IPS-18c (cell line): ENCODE data around the gene STMN3.
"Not testable (repeated sequence)": the region's sequence is repeated elsewhere in the genome, so short reads cannot be mapped to it uniquely, and the experiment has no call there.

Source experiments
- H3K4me3 ChIP-seq: 2 replicates; pipeline ENCODE4 v1.7.0; 2013; ENCODE audit warnings: low read depth, mild to moderate bottlenecking, low read length, moderate library complexity; ENCODE audit not compliant: insufficient read depth
- H3K9me3 ChIP-seq: one replicate; pipeline ENCODE4 v1.6.1; 2013; ENCODE audit warnings: mild to moderate bottlenecking, low read length, moderate library complexity; ENCODE audit not compliant: control insufficient read depth, insufficient read depth

STMN3 gene

GRCh38 chr20:63612276-63612931, 40.8 kb downstream of the STMN3 start:
- peaks cover 3% of the 10 kb centered on the region for H3K9me3 ChIP-seq
- H3K4me3 ChIP-seq = no peak overlapping the region

GRCh38 chr20:63611646-63612045, 41.6 kb downstream of the STMN3 start:
- Histone ChIP-seq H3K4me3 (no peak overlapping the region), H3K9me3 (peaks cover 3% of the 10 kb centered on the region)

- H3K9me3 ChIP-seq = peaks cover 3% of the 10 kb centered on the region
- H3K4me3 ChIP-seq = no peak overlapping the region
Measured at GRCh38 chr20:63610581-63611435, 42.4 kb downstream of the STMN3 start.

GRCh38 chr20:63606686-63607085, 46.5 kb downstream of the STMN3 start:
- Histone ChIP-seq H3K9me3 (no peaks in the 10 kb centered on the region), H3K4me3 (no peak overlapping the region)

GRCh38 chr20:63602321-63602720, 50.9 kb downstream of the STMN3 start:
- Histone ChIP-seq H3K9me3 (no peaks in the 10 kb centered on the region), H3K4me3 (no peak overlapping the region)

GRCh38 chr20:63601679-63602078, 51.5 kb downstream of the STMN3 start:
- not testable (repeated sequence) for H3K4me3 ChIP-seq, H3K9me3 ChIP-seq

- no peak overlapping the region for H3K4me3 ChIP-seq
- no peaks in the 10 kb centered on the region for H3K9me3 ChIP-seq
Measured at GRCh38 chr20:63599396-63600050, 53.7 kb downstream of the STMN3 start.

GRCh38 chr20:63598479-63599395, 54.5 kb downstream of the STMN3 start:
- Histone ChIP-seq H3K9me3 (no peaks in the 10 kb centered on the region), H3K4me3 (no peak overlapping the region)

- H3K9me3 ChIP-seq = no peaks in the 10 kb centered on the region
Measured at GRCh38 chr20:63597651-63598478, 55.4 kb downstream of the STMN3 start.

GRCh38 chr20:63596423-63596822, 56.8 kb downstream of the STMN3 start:
- no peak overlapping the region for H3K4me3 ChIP-seq
- H3K9me3 ChIP-seq = no peaks in the 10 kb centered on the region

More at GRCh38 chr20:63597651-63598478, 55.4 kb downstream of the STMN3 start:
- H3K4me3 ChIP-seq = no peak overlapping the region

- H3K9me3 ChIP-seq = no peaks in the 10 kb centered on the region
- no peak overlapping the region; the same call in 1 of the 2 replicates for H3K4me3 ChIP-seq
Measured at GRCh38 chr20:63595416-63596127, 57.7 kb downstream of the STMN3 start.

- Histone ChIP-seq H3K9me3 (no peaks in the 10 kb centered on the region), H3K4me3 (no peak overlapping the region)
Measured at GRCh38 chr20:63594043-63594561, 59.1 kb downstream of the STMN3 start.

- Histone ChIP-seq H3K9me3 (no peaks in the 10 kb centered on the region), H3K4me3 (no peak overlapping the region)
Measured at GRCh38 chr20:63592661-63593060, 60.6 kb downstream of the STMN3 start.

GRCh38 chr20:63591786-63592355, 61.4 kb downstream of the STMN3 start:
- Histone ChIP-seq H3K9me3 (no peaks in the 10 kb centered on the region), H3K4me3 (no peak overlapping the region)

GRCh38 chr20:63591147-63591533, 62.1 kb downstream of the STMN3 start:
- H3K4me3 ChIP-seq = no peak overlapping the region

More at GRCh38 chr20:63591147-63591533, 62.1 kb downstream of the STMN3 start:
- no peaks in the 10 kb centered on the region for H3K9me3 ChIP-seq
